ENCODE data around the gene SLC15A3. TPM values are rescaled to one million over a fixed set of nuclear protein-coding genes. Genes with fewer than 3 reads are reported as not detected.
A peak's percentile ranks its signal among the peaks of the same experiment; 100 is the strongest.

Gene SLC15A3
- total and polyA plus RNA-seq, 2 experiments from 2014 or later, result 14.2 to 15.8 TPM

DNA sequence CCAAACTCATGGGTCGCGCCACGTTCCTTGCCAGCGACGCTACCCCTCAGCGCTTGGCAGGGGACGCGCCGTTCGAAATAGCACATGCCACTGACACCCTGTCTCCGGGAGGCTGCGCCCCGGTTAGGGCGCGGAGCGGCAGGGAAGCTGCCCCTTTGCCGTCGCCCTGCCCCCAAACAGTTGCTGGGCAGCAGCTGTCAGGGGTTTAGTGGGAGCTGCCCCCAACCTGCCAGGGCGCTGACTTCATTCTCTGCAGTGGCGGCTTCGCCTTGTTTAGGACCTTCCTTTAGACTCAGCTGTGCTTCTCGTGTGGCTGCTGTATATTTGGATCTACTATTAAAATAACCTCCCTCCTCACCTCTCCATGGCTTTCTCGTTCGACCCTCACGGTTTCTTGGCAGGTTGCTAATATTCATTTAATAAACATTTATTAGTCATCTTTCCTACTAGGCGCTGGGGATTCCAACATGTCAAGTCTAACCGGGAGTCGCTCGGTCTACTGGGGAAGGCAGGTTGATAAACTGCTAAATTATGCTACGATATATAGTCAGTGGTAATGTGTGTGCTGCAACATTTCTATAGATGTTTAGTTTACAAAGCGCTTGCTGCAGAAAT lies 37.2 kb downstream of the SLC15A3 start:
- H3K4me1 ChIP-seq (ENCODE audit: insufficient read depth), result peaks cover 29% of the 10 kb centered on the region
- peak overlapping the region; percentile 56 for H3K4me3 ChIP-seq
- no peaks in the 10 kb centered on the region for H3K9me2 ChIP-seq (ENCODE audit: insufficient read depth)
- no peaks in the 10 kb centered on the region for H3K36me3 ChIP-seq (ENCODE audit: insufficient read depth)
- H3K27me3 ChIP-seq (ENCODE audit: insufficient read depth), result no peaks in the 10 kb centered on the region
- 0 out of 2 replicates have a peak, but pooled peaks cover 6% of the 10 kb centered on the region for H3F3A ChIP-seq (replicated peaks; ENCODE audit: low read depth)
- Mint-ChIP-seq H3K27ac (no peak overlapping the region), H3K27me3 (ENCODE audit: insufficient read depth, low read depth, poor library complexity) (peaks cover 4% of the 10 kb centered on the region), H3K4me1 (peaks cover 43% of the 10 kb centered on the region), H3K9me3 (no peaks in the 10 kb centered on the region; the same call in 2 of the 3 replicates), H3K4me3 (peak overlapping the region; percentile 91), H3K36me3 (ENCODE audit: low read depth) (peaks cover 8% of the 10 kb centered on the region)
- H2AFZ ChIP-seq, result peak overlapping the region; percentile 92
- H4K20me1 ChIP-seq (replicated peaks; ENCODE audit: insufficient read depth), result peaks cover 6% of the 10 kb centered on the region; the same call in 1 of the 2 replicates
- peak; percentile 22 for ATAC-seq
- peak; percentile 36 for DNase-seq (ENCODE audit: low spot score)
- H3K79me2 ChIP-seq (replicated peaks; ENCODE audit: insufficient read depth), result peaks cover 29% of the 10 kb centered on the region
- TF ChIP-seq, protein P1, sequence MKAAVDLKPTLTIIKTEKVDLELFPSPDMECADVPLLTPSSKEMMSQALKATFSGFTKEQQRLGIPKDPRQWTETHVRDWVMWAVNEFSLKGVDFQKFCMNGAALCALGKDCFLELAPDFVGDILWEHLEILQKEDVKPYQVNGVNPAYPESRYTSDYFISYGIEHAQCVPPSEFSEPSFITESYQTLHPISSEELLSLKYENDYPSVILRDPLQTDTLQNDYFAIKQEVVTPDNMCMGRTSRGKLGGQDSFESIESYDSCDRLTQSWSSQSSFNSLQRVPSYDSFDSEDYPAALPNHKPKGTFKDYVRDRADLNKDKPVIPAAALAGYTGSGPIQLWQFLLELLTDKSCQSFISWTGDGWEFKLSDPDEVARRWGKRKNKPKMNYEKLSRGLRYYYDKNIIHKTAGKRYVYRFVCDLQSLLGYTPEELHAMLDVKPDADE (IDR thresholded peaks at IDR 0.05), result no peak
- no peak for TF ChIP-seq CREB1 (CRISPR knock-in tag; IDR thresholded peaks at IDR 0.05; ENCODE audit: low read depth)
- TF ChIP-seq, protein P2, sequence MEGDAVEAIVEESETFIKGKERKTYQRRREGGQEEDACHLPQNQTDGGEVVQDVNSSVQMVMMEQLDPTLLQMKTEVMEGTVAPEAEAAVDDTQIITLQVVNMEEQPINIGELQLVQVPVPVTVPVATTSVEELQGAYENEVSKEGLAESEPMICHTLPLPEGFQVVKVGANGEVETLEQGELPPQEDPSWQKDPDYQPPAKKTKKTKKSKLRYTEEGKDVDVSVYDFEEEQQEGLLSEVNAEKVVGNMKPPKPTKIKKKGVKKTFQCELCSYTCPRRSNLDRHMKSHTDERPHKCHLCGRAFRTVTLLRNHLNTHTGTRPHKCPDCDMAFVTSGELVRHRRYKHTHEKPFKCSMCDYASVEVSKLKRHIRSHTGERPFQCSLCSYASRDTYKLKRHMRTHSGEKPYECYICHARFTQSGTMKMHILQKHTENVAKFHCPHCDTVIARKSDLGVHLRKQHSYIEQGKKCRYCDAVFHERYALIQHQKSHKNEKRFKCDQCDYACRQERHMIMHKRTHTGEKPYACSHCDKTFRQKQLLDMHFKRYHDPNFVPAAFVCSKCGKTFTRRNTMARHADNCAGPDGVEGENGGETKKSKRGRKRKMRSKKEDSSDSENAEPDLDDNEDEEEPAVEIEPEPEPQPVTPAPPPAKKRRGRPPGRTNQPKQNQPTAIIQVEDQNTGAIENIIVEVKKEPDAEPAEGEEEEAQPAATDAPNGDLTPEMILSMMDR (conservative IDR thresholded peaks at IDR 0.05; ENCODE audit: low read depth in 2 of 2), result no peak
- TF ChIP-seq EZH2phosphoT487 (IDR thresholded peaks at IDR 0.05; ENCODE audit: unreplicated experiment), result no peak
- TF ChIP-seq EZH2 (IDR thresholded peaks at IDR 0.05; ENCODE audit: low read depth, unreplicated experiment), result no peak
- TF ChIP-seq, protein P3, sequence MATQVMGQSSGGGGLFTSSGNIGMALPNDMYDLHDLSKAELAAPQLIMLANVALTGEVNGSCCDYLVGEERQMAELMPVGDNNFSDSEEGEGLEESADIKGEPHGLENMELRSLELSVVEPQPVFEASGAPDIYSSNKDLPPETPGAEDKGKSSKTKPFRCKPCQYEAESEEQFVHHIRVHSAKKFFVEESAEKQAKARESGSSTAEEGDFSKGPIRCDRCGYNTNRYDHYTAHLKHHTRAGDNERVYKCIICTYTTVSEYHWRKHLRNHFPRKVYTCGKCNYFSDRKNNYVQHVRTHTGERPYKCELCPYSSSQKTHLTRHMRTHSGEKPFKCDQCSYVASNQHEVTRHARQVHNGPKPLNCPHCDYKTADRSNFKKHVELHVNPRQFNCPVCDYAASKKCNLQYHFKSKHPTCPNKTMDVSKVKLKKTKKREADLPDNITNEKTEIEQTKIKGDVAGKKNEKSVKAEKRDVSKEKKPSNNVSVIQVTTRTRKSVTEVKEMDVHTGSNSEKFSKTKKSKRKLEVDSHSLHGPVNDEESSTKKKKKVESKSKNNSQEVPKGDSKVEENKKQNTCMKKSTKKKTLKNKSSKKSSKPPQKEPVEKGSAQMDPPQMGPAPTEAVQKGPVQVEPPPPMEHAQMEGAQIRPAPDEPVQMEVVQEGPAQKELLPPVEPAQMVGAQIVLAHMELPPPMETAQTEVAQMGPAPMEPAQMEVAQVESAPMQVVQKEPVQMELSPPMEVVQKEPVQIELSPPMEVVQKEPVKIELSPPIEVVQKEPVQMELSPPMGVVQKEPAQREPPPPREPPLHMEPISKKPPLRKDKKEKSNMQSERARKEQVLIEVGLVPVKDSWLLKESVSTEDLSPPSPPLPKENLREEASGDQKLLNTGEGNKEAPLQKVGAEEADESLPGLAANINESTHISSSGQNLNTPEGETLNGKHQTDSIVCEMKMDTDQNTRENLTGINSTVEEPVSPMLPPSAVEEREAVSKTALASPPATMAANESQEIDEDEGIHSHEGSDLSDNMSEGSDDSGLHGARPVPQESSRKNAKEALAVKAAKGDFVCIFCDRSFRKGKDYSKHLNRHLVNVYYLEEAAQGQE (IDR thresholded peaks at IDR 0.05; ENCODE audit: unreplicated experiment), result no peak
- TF ChIP-seq ZNF331 (CRISPR knock-in tag; IDR thresholded peaks at IDR 0.05; ENCODE audit: low read depth), result no peak
- no peak for TF ChIP-seq NANOG (IDR thresholded peaks at IDR 0.05; ENCODE audit: borderline replicate concordance)
- TF ChIP-seq STAT1 (IDR thresholded peaks at IDR 0.05; ENCODE audit: unreplicated experiment), result no peak
- no peak for TF ChIP-seq POLR2AphosphoS5 (IDR thresholded peaks at IDR 0.05; ENCODE audit: low read depth)
- TF ChIP-seq ZNF114 (CRISPR knock-in tag; IDR thresholded peaks at IDR 0.05), result no peak
- TF ChIP-seq, protein P4, sequence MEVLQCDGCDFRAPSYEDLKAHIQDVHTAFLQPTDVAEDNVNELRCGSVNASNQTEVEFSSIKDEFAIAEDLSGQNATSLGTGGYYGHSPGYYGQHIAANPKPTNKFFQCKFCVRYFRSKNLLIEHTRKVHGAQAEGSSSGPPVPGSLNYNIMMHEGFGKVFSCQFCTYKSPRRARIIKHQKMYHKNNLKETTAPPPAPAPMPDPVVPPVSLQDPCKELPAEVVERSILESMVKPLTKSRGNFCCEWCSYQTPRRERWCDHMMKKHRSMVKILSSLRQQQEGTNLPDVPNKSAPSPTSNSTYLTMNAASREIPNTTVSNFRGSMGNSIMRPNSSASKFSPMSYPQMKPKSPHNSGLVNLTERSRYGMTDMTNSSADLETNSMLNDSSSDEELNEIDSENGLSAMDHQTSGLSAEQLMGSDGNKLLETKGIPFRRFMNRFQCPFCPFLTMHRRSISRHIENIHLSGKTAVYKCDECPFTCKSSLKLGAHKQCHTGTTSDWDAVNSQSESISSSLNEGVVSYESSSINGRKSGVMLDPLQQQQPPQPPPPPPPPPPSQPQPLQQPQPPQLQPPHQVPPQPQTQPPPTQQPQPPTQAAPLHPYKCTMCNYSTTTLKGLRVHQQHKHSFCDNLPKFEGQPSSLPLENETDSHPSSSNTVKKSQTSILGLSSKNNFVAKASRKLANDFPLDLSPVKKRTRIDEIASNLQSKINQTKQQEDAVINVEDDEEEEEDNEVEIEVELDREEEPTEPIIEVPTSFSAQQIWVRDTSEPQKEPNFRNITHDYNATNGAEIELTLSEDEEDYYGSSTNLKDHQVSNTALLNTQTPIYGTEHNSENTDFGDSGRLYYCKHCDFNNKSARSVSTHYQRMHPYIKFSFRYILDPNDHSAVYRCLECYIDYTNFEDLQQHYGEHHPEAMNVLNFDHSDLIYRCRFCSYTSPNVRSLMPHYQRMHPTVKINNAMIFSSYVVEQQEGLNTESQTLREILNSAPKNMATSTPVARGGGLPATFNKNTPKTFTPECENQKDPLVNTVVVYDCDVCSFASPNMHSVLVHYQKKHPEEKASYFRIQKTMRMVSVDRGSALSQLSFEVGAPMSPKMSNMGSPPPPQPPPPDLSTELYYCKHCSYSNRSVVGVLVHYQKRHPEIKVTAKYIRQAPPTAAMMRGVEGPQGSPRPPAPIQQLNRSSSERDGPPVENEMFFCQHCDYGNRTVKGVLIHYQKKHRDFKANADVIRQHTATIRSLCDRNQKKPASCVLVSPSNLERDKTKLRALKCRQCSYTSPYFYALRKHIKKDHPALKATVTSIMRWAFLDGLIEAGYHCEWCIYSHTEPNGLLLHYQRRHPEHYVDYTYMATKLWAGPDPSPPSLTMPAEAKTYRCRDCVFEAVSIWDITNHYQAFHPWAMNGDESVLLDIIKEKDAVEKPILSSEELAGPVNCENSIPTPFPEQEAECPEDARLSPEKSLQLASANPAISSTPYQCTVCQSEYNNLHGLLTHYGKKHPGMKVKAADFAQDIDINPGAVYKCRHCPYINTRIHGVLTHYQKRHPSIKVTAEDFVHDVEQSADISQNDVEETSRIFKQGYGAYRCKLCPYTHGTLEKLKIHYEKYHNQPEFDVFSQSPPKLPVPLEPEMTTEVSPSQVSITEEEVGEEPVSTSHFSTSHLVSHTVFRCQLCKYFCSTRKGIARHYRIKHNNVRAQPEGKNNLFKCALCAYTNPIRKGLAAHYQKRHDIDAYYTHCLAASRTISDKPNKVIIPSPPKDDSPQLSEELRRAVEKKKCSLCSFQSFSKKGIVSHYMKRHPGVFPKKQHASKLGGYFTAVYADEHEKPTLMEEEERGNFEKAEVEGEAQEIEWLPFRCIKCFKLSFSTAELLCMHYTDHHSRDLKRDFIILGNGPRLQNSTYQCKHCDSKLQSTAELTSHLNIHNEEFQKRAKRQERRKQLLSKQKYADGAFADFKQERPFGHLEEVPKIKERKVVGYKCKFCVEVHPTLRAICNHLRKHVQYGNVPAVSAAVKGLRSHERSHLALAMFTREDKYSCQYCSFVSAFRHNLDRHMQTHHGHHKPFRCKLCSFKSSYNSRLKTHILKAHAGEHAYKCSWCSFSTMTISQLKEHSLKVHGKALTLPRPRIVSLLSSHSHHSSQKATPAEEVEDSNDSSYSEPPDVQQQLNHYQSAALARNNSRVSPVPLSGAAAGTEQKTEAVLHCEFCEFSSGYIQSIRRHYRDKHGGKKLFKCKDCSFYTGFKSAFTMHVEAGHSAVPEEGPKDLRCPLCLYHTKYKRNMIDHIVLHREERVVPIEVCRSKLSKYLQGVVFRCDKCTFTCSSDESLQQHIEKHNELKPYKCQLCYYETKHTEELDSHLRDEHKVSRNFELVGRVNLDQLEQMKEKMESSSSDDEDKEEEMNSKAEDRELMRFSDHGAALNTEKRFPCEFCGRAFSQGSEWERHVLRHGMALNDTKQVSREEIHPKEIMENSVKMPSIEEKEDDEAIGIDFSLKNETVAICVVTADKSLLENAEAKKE (CRISPR knock-in tag; IDR thresholded peaks at IDR 0.05), result no peak
- TF ChIP-seq JUNB (IDR thresholded peaks at IDR 0.05; ENCODE audit: unreplicated experiment), result no peak
- no peak overlapping the region for H3K27ac ChIP-seq (ENCODE audit: low read depth)
- H3K4me2 ChIP-seq, result peak overlapping the region; percentile 88
